ENCODE measurements around the gene COPZ2. TPM values are rescaled to one million over a fixed set of nuclear protein-coding genes. Genes with fewer than 3 reads are reported as not detected.
A peak's percentile ranks its signal among the peaks of the same experiment; 100 is the strongest.
"Not testable (repeated sequence)": the region's sequence is repeated elsewhere in the genome, so short reads cannot be mapped to it uniquely, and the experiment has no call there.

COPZ2 gene
- total RNA-seq, 6 donors from 2014 or later = 5.2 to 33.5 (median 17.7) TPM

DNA sequence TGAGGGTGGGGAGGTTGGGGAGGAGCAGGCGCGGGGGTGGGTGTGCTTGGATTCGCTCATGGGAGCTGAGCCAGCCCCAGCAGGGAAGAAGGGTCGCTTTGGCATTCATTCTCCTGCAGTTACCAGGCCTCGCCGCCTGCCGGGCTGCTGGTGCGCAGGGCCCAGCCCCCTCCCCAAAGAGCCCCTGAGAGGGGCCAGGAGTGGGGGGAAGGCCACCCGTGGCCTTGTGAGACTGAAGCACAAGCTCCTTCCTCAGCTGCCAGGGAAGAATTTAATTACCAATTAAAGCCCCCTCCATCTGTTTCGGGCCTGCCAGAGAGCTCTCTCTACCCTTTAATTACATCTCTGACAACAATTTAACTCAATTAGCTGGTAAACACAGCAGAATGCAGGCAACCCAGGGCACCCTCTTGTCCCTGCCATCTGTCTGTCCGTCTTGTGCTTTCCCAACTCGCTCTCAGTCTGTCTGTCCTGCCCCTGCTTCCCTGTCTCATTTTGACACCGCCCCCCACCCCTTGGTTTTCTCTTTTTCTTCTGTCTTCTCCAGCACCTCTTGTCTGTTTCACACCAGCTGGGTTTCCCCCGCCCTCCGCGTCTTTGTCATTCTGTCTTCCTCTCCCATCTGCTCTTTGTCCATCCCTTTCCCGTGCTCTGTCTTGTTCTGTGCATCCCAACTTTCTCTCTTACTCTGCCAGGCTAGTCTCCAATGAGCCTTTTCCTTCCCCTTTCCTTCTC lies 34.0 kb downstream of the COPZ2 start:
- Histone ChIP-seq H3K4me3 (no peak overlapping the region), H3K9me3 (no peaks in the 10 kb centered on the region), H3K27ac (peak overlapping the region in 3 of 4 donors; percentile 59 to 73 (median 69)), H3K27me3 (no peaks in the 10 kb centered on the region), H3K36me3 (no peaks in the 10 kb centered on the region), H3K4me1 (peaks cover 9 to 19% (median 11%) of the 10 kb centered on the region in 4 donors)
- TF ChIP-seq, protein P1, sequence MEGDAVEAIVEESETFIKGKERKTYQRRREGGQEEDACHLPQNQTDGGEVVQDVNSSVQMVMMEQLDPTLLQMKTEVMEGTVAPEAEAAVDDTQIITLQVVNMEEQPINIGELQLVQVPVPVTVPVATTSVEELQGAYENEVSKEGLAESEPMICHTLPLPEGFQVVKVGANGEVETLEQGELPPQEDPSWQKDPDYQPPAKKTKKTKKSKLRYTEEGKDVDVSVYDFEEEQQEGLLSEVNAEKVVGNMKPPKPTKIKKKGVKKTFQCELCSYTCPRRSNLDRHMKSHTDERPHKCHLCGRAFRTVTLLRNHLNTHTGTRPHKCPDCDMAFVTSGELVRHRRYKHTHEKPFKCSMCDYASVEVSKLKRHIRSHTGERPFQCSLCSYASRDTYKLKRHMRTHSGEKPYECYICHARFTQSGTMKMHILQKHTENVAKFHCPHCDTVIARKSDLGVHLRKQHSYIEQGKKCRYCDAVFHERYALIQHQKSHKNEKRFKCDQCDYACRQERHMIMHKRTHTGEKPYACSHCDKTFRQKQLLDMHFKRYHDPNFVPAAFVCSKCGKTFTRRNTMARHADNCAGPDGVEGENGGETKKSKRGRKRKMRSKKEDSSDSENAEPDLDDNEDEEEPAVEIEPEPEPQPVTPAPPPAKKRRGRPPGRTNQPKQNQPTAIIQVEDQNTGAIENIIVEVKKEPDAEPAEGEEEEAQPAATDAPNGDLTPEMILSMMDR (IDR thresholded peaks at IDR 0.05) = no peak
- no peak for TF ChIP-seq POLR2A (IDR thresholded peaks at IDR 0.05)
- no peak for TF ChIP-seq POLR2AphosphoS5 (IDR thresholded peaks at IDR 0.05)
- no peak for TF ChIP-seq EP300 (IDR thresholded peaks at IDR 0.05)
- WGBS, 2 donors = 70 to 78% methylated on average over 9 to 17 of the region's 17 CpGs
- DNase-seq (peak in 1 of 2 donors; percentile 51), ATAC-seq (ENCODE audit: low FRiP score in 2 of 2) (peak in 1 of 2 donors; percentile 19)

DNA sequence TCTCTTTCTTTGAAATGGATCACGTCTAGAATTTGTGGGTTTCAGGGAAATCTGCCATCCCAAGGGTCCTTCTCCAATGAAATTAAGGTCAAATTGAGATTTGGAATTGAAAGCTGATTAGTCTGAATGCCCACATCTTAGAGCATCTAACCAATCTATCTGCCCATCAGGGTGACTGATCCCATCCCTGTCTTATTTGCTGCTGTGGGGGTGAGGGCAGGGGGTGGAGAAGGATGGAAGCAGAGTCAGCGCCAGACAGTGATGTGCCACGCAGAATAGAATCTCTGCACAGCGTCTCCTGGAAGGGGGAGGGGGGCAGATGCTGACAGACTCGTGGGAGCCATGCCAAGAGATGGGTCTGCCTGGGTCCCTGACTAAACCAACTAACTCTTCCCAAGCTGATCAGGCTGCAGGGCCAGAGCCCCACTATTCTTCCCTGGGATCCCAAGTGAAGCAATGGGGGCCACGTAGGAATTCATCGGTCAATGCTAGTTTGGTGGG lies 34.6 kb downstream of the COPZ2 start:
- no peak for ATAC-seq (ENCODE audit: low FRiP score in 2 of 2)
- peaks cover 9 to 19% (median 11%) of the 10 kb centered on the region in 4 donors for H3K4me1 ChIP-seq
- H3K27me3 ChIP-seq = no peaks in the 10 kb centered on the region
- H3K36me3 ChIP-seq = no peaks in the 10 kb centered on the region
- no peak overlapping the region for H3K4me3 ChIP-seq
- peak overlapping the region in 3 of 4 donors; percentile 59 to 73 (median 69) for H3K27ac ChIP-seq
- 65 to 69% methylated on average over 7 of the region's 7 CpGs for WGBS, 2 donors
- no peak for DNase-seq
- H3K9me3 ChIP-seq = no peaks in the 10 kb centered on the region
- no peak for TF ChIP-seq POLR2A (IDR thresholded peaks at IDR 0.05)
- TF ChIP-seq, protein P1 (IDR thresholded peaks at IDR 0.05) = no peak
- TF ChIP-seq POLR2AphosphoS5 (IDR thresholded peaks at IDR 0.05) = no peak

DNA sequence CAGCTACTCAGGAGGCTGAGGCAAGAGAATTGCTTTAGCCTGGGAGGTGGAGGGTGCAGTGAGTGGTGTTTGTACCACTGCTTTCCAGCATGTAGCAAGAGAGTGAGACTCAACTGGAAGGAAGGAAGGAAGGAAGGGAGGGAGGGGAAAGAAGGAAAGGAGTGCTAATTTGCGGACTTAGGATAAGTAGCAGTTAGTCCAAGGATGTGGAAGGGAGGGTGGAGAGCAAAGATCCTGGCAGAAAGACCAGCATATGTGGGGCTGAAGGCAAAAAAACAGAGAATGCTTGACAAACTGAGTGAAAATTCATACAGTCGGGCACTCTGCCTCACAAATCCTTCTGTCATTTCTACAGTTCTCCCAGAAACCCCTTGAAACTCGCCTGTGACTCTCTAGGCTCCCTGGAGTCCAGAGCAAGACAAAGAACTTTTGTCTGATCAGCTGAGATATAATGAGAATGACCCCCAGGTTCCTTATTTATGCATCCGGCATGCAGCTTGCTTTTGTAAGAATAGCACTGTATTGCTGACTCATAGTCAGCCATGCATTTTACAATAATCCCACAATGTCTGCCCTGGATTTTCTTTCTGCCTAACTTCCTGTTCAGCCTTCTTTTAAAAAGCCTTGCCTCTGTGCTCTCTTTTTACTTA lies 35.2 kb downstream of the COPZ2 start:
- H3K9me3 ChIP-seq = no peaks in the 10 kb centered on the region
- no peak for TF ChIP-seq POLR2AphosphoS5 (IDR thresholded peaks at IDR 0.05)
- 24 to 45% methylated on average over 4 of the region's 4 CpGs for WGBS, 2 donors
- H3K27ac ChIP-seq = peak overlapping the region in 3 of 4 donors; percentile 59 to 73 (median 69)
- H3K4me1 ChIP-seq = peaks cover 9 to 19% (median 11%) of the 10 kb centered on the region in 4 donors
- H3K4me3 ChIP-seq = no peak overlapping the region
- DNase-seq = no peak
- no peaks in the 10 kb centered on the region for H3K27me3 ChIP-seq
- no peaks in the 10 kb centered on the region for H3K36me3 ChIP-seq
- peak in 1 of 2 donors; percentile 74 for ATAC-seq (ENCODE audit: low FRiP score in 2 of 2)

DNA sequence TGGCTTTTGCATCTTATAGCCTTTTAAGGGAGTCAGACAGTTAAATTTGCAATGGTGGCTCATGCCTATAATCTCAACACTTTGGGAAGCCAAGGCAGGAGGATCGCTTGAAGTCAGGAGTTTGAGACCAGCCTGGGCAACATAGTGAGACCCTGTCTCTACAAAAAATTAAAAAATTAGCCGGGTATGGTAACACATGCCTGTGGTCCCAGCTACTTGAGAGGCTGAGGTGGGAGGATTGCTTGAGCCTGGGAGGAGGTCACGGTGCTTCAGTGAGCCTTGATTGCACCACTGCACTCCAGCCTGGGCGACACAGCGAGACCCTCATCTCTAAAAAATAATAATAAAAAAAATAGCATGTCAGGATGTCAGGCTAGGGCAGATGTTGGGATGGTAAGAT lies 35.9 kb downstream of the COPZ2 start:
- Histone ChIP-seq H3K27ac (peak overlapping the region in 3 of 4 donors; percentile 59 to 73 (median 69)), H3K4me1 (peaks cover 9 to 19% (median 11%) of the 10 kb centered on the region in 4 donors)
- not testable (repeated sequence) for H3K4me3 ChIP-seq; H3K36me3 ChIP-seq; H3K27me3 ChIP-seq; H3K9me3 ChIP-seq; DNase-seq; ATAC-seq (ENCODE audit: low FRiP score in 2 of 2)
- WGBS, 2 donors = 86 to 95% methylated on average over 5 of the region's 5 CpGs

DNA sequence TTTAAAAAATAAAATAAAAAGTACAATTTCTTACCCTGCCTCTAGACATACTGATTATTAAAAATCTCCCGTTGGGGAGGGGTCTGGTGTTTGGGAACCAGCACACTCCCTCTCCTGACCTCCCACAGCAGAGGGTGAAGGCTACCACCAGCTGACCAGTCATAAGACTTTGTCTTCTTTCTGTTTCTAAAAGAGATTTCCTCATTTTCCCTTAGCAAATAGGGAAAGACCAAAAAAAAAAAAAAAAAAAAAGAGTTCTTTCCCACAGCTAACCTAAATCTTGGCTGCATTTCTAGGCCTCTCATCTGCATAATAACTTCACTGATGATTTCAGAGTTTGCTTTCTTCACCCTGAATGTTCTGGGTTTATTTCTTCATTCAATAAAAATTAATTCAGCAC lies 36.4 kb downstream of the COPZ2 start:
- Histone ChIP-seq H3K4me1 (peaks cover 9 to 19% (median 11%) of the 10 kb centered on the region in 4 donors), H3K27ac (peak overlapping the region in 3 of 4 donors; percentile 59 to 73 (median 69)), H3K36me3 (no peaks in the 10 kb centered on the region)

More for the DNA sequence above, 36.4 kb downstream of the COPZ2 start:
- TF ChIP-seq, protein P1 (IDR thresholded peaks at IDR 0.05) = no peak
- TF ChIP-seq POLR2A (IDR thresholded peaks at IDR 0.05) (no peak), EP300 (IDR thresholded peaks at IDR 0.05) (no peak), POLR2AphosphoS5 (IDR thresholded peaks at IDR 0.05) (no peak)
- Histone ChIP-seq H3K9me3 (no peaks in the 10 kb centered on the region), H3K4me3 (no peak overlapping the region), H3K27me3 (no peaks in the 10 kb centered on the region)
- 79% methylated on average over 1 of the region's 1 CpG for WGBS, 2 donors
- DNase-seq (no peak), ATAC-seq (ENCODE audit: low FRiP score in 2 of 2) (peak in 1 of 2 donors; percentile 37)

All from upper lobe of left lung (tissue), 6 donors.